ENCODE results near the gene EIF4A3.

- no peak for TF ChIP-seq POLR2A (IDR thresholded peaks at IDR 0.05; ENCODE audit: low read length)
- no peak for TF ChIP-seq GATA3 (IDR thresholded peaks at IDR 0.05; ENCODE audit: borderline replicate concordance)
- TF ChIP-seq, protein P1, sequence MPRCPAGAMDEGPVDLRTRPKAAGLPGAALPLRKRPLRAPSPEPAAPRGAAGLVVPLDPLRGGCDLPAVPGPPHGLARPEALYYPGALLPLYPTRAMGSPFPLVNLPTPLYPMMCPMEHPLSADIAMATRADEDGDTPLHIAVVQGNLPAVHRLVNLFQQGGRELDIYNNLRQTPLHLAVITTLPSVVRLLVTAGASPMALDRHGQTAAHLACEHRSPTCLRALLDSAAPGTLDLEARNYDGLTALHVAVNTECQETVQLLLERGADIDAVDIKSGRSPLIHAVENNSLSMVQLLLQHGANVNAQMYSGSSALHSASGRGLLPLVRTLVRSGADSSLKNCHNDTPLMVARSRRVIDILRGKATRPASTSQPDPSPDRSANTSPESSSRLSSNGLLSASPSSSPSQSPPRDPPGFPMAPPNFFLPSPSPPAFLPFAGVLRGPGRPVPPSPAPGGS (IDR thresholded peaks at IDR 0.05): no peak
- TF ChIP-seq, protein P2, sequence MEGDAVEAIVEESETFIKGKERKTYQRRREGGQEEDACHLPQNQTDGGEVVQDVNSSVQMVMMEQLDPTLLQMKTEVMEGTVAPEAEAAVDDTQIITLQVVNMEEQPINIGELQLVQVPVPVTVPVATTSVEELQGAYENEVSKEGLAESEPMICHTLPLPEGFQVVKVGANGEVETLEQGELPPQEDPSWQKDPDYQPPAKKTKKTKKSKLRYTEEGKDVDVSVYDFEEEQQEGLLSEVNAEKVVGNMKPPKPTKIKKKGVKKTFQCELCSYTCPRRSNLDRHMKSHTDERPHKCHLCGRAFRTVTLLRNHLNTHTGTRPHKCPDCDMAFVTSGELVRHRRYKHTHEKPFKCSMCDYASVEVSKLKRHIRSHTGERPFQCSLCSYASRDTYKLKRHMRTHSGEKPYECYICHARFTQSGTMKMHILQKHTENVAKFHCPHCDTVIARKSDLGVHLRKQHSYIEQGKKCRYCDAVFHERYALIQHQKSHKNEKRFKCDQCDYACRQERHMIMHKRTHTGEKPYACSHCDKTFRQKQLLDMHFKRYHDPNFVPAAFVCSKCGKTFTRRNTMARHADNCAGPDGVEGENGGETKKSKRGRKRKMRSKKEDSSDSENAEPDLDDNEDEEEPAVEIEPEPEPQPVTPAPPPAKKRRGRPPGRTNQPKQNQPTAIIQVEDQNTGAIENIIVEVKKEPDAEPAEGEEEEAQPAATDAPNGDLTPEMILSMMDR (IDR thresholded peaks at IDR 0.05): no peak
- TF ChIP-seq MAFK (IDR thresholded peaks at IDR 0.05; ENCODE audit: partially characterized antibody): no peak
- no peak for TF ChIP-seq EP300 (IDR thresholded peaks at IDR 0.05)
- TF ChIP-seq, protein P3, sequence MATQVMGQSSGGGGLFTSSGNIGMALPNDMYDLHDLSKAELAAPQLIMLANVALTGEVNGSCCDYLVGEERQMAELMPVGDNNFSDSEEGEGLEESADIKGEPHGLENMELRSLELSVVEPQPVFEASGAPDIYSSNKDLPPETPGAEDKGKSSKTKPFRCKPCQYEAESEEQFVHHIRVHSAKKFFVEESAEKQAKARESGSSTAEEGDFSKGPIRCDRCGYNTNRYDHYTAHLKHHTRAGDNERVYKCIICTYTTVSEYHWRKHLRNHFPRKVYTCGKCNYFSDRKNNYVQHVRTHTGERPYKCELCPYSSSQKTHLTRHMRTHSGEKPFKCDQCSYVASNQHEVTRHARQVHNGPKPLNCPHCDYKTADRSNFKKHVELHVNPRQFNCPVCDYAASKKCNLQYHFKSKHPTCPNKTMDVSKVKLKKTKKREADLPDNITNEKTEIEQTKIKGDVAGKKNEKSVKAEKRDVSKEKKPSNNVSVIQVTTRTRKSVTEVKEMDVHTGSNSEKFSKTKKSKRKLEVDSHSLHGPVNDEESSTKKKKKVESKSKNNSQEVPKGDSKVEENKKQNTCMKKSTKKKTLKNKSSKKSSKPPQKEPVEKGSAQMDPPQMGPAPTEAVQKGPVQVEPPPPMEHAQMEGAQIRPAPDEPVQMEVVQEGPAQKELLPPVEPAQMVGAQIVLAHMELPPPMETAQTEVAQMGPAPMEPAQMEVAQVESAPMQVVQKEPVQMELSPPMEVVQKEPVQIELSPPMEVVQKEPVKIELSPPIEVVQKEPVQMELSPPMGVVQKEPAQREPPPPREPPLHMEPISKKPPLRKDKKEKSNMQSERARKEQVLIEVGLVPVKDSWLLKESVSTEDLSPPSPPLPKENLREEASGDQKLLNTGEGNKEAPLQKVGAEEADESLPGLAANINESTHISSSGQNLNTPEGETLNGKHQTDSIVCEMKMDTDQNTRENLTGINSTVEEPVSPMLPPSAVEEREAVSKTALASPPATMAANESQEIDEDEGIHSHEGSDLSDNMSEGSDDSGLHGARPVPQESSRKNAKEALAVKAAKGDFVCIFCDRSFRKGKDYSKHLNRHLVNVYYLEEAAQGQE (IDR thresholded peaks at IDR 0.05): no peak
- no peak for TF ChIP-seq RAD21 (conservative IDR thresholded peaks at IDR 0.05 in 1 of 2, IDR thresholded peaks at IDR 0.05 in 1 of 2)
- no peak for TF ChIP-seq RARB (CRISPR knock-in tag; IDR thresholded peaks at IDR 0.05)
- TF ChIP-seq E2F6 (IDR thresholded peaks at IDR 0.05; ENCODE audit: borderline replicate concordance, low read depth): no peak
- no peak for TF ChIP-seq EHF (CRISPR knock-in tag; IDR thresholded peaks at IDR 0.05)
Observed at GRCh38 chr17:80084773-80085172, 62.2 kb downstream of the EIF4A3 start.
